Measurements from ENCODE around the gene KRT32. TPM values are rescaled to one million over a fixed set of nuclear protein-coding genes. Genes with fewer than 3 reads are reported as not detected.

KRT32 gene
- total RNA-seq, 1 experiment from 2014 or later: not detected

- Histone ChIP-seq H3K4me1 (replicated peaks) (peaks cover 28% of the 10 kb centered on the region), H3K27me3 (replicated peaks) (no peaks in the 10 kb centered on the region), H3K27ac (no peak overlapping the region), H3K4me3 (no peak overlapping the region), H3K9me3 (replicated peaks) (no peaks in the 10 kb centered on the region), H3K36me3 (no peaks in the 10 kb centered on the region)
- no peak for DNase-seq (ENCODE audit: low read depth in 1 of 2, low spot score in 2 of 2)
Measured at GRCh38 chr17:41420134-41420533, 47.1 kb downstream of the KRT32 start.

GRCh38 chr17:41419716-41420115 is 47.5 kb downstream of the KRT32 start:
- Histone ChIP-seq H3K4me3 (no peak overlapping the region), H3K36me3 (no peaks in the 10 kb centered on the region), H3K27me3 (replicated peaks) (no peaks in the 10 kb centered on the region), H3K4me1 (replicated peaks) (peaks cover 32% of the 10 kb centered on the region), H3K27ac (no peak overlapping the region), H3K9me3 (replicated peaks) (no peaks in the 10 kb centered on the region)
- DNase-seq (ENCODE audit: low read depth in 1 of 2, low spot score in 2 of 2): no peak

DNA sequence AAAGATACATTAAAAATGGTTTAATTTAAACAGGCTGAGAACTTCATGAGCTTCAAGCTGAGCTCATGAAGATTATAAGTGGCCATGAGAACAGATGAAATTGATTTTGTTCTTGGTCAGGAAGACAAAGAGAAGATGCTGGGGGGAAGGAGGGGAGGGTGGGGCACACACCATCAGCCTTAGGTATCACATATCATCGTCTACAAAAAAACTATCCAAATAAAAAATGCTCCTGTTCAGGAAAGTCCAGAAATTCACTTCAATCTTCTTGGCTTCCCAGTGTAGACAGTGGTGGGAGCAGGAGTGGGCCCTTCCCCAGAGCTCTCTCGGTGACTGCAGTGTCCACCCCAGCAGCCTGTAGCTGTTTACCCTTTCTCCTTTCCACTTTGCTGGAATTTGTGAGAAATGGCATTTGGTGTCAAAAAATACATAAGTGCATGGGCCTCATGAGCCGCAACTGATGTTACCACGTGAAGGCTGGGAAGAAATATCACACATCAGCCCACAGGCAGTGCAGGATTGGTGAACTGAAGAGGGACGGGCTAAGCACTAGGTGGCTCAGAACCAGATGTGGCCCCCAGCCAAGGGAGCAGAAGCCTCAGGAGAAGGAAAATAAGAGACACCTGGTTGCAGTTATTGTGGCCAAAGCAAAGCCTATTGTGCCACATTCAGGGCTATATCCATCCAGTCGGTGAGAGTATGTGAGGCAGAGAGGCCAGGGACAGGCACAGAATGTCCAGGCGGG is 48.9 kb downstream of the KRT32 start:
- H3K27ac ChIP-seq: no peak overlapping the region
- no peaks in the 10 kb centered on the region for H3K27me3 ChIP-seq (replicated peaks)
- no peaks in the 10 kb centered on the region for H3K9me3 ChIP-seq (replicated peaks)
- no peak for DNase-seq (ENCODE audit: low read depth in 1 of 2, low spot score in 2 of 2)
- peaks cover 47% of the 10 kb centered on the region for H3K4me1 ChIP-seq (replicated peaks)
- no peak overlapping the region for H3K4me3 ChIP-seq
- no peaks in the 10 kb centered on the region for H3K36me3 ChIP-seq

DNA sequence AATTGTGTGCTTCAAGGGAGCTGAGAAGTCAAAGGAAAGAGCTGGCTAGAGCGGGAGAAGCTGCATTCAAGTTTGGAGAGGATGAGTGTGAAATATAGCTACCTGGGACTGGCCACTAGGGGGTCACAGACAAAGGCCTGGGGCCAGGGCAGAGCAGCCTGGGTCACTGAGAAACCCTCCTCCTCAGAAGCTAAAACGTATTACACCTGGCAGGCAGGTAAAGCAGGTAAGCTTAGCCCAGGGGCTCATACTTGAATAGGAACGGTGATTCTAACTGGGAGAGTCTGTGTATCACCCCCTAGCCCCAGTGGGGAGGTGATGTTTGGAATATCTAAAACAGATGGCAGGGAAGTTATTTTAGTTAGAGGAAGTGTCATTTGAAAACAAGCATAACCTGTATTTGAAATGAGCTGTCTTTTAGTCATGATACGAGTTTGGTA is 49.6 kb downstream of the KRT32 start:
- DNase-seq (ENCODE audit: low read depth in 1 of 2, low spot score in 2 of 2): peak in 1 of 2 experiments; percentile 11
- H3K4me1 ChIP-seq (replicated peaks): peaks cover 50% of the 10 kb centered on the region

DNA sequence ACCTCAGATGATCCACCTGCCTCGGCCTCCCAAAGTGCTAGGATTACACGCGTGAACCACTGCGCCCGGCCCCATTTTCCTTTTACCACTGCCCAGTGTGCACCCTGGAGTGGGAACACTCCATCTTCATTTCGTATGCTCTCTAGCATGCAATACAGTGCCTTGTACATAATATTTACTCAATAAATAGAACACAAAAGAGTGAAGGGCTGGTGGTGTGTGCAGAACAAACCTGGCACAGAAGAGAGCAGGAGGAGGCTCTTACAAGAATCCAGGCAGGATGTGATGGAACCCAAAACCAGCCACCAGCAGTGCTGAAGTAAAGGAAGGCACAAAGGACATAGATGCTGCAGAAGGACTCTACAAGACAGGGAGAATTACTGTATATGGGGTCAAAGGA is 50.1 kb downstream of the KRT32 start:
- Histone ChIP-seq H3K9me3 (replicated peaks) (no peaks in the 10 kb centered on the region), H3K36me3 (no peaks in the 10 kb centered on the region), H3K4me1 (replicated peaks) (peaks cover 50% of the 10 kb centered on the region), H3K4me3 (no peak overlapping the region), H3K27ac (peak overlapping the region; percentile 58), H3K27me3 (replicated peaks) (no peaks in the 10 kb centered on the region)
- peak in 1 of 2 experiments; percentile 9 for DNase-seq (ENCODE audit: low read depth in 1 of 2, low spot score in 2 of 2)

More for the DNA sequence above, 49.6 kb downstream of the KRT32 start:
- Histone ChIP-seq H3K4me3 (no peak overlapping the region), H3K27me3 (replicated peaks) (no peaks in the 10 kb centered on the region), H3K36me3 (no peaks in the 10 kb centered on the region), H3K27ac (no peak overlapping the region), H3K9me3 (replicated peaks) (no peaks in the 10 kb centered on the region)

DNA sequence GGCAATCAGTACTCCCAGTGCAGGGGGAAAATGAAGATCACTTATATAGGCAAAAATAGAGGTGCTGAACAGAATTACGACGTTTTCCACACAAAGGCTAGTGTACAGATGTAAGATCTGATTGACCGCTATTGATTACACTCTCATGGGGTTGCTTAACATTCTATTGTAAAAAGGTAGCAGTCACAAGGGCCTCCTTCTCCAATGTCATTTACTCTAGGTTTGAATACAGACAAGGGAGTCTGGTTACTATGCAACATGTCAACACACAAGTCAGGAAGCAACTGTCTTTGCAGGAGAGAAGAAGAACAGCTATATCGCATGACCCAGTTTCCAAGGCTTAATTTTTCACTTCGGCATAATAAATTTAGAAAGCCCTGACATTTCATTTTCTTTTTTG is 50.7 kb downstream of the KRT32 start:
- H3K27me3 ChIP-seq (replicated peaks): no peaks in the 10 kb centered on the region
- no peak for DNase-seq (ENCODE audit: low read depth in 1 of 2, low spot score in 2 of 2)
- H3K36me3 ChIP-seq: no peaks in the 10 kb centered on the region
- H3K4me3 ChIP-seq: no peak overlapping the region
- peaks cover 50% of the 10 kb centered on the region for H3K4me1 ChIP-seq (replicated peaks)
- peak overlapping the region; percentile 58 for H3K27ac ChIP-seq
- H3K9me3 ChIP-seq (replicated peaks): no peaks in the 10 kb centered on the region

- H3K4me3 ChIP-seq: no peak overlapping the region
- H3K36me3 ChIP-seq: no peaks in the 10 kb centered on the region
- no peaks in the 10 kb centered on the region for H3K9me3 ChIP-seq (replicated peaks)
- peak; percentile 52 to 70 for DNase-seq (ENCODE audit: low read depth in 1 of 2, low spot score in 2 of 2)
- H3K27me3 ChIP-seq (replicated peaks): no peaks in the 10 kb centered on the region
- H3K27ac ChIP-seq: peak overlapping the region; percentile 58
- peaks cover 50% of the 10 kb centered on the region for H3K4me1 ChIP-seq (replicated peaks)
Measured at GRCh38 chr17:41415833-41416335, 51.3 kb downstream of the KRT32 start.

DNA sequence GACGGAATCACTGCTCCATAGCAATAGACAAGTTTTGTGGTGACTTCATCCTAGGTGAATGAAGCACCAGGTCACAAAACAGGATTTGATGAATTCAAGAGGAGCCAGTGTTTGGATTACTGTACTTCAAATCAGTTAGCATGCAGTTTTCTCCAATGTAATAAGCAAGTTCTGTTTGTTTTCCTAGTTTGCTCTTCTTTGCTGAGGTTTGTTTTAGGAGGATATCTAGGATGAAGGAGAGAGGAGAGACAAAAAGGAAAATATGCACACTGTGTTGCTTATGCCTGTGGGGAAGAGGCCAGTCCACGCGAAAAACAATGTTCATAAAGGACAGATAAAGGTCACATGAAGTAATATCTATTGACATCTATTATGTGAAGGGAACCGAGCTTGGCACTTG is 51.8 kb downstream of the KRT32 start:
- no peaks in the 10 kb centered on the region for H3K27me3 ChIP-seq (replicated peaks)
- DNase-seq (ENCODE audit: low read depth in 1 of 2, low spot score in 2 of 2): peak in 1 of 2 experiments; percentile 63
- H3K4me3 ChIP-seq: no peak overlapping the region
- H3K27ac ChIP-seq: peak overlapping the region; percentile 58
- H3K36me3 ChIP-seq: no peaks in the 10 kb centered on the region
- peaks cover 50% of the 10 kb centered on the region for H3K4me1 ChIP-seq (replicated peaks)
- no peaks in the 10 kb centered on the region for H3K9me3 ChIP-seq (replicated peaks)

DNA sequence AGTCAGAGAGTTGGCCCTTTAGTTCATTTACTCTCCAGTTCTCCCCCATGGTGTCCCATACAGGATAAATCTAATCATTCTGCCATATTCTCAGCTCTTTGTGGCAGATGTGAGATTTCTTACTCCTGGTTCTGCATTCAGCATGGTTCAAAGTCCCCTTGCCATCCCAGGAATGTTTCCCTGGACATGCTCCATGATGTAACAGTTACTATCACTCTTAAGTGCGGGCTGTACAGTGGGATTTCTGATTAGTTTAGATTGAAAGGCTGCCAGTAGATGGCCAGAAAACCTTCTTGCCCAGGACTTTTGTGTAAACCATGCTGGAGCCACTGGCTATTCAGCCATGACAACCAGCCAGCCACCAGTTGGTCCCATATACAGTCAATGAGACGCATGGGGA is 53.2 kb downstream of the KRT32 start:
- no peaks in the 10 kb centered on the region for H3K9me3 ChIP-seq (replicated peaks)
- no peak overlapping the region for H3K27ac ChIP-seq
- H3K36me3 ChIP-seq: no peaks in the 10 kb centered on the region
- no peak for DNase-seq (ENCODE audit: low read depth in 1 of 2, low spot score in 2 of 2)
- peaks cover 50% of the 10 kb centered on the region for H3K4me1 ChIP-seq (replicated peaks)
- no peaks in the 10 kb centered on the region for H3K27me3 ChIP-seq (replicated peaks)
- H3K4me3 ChIP-seq: no peak overlapping the region

DNA sequence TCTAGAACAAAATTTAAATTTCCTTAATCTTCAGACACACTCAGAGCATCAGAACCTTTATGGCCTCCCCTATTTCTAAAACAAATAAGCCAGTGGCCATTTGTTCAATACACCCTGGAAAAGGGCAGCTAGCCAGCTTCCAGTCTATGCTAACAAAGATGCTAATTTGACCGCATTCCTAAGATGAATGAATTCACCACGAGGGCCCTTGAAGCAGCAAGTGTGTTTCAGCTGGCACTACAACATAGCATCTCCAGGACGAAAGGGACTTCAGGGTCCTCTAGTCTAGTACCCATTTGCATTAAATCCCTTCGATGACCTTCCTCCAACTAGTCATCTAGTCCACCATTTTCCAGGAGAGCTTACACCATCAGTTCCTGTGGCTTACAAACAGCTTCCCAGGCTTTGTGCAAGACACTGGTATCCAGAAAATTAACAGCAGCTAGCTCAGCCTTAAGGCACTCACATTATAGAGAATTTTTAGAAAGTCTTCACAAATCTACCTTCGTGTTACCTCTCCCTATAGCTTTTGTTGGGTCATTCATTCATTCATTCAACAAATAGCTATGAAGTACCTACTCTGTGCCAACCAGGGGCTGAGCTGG is 53.7 kb downstream of the KRT32 start:
- peak in 1 of 2 experiments; percentile 35 for DNase-seq (ENCODE audit: low read depth in 1 of 2, low spot score in 2 of 2)
- Histone ChIP-seq H3K9me3 (replicated peaks) (no peaks in the 10 kb centered on the region), H3K4me3 (no peak overlapping the region), H3K27ac (no peak overlapping the region), H3K4me1 (replicated peaks) (peaks cover 50% of the 10 kb centered on the region), H3K27me3 (replicated peaks) (no peaks in the 10 kb centered on the region), H3K36me3 (no peaks in the 10 kb centered on the region)

GRCh38 chr17:41411072-41411840 is 55.9 kb downstream of the KRT32 start:
- Histone ChIP-seq H3K36me3 (no peaks in the 10 kb centered on the region), H3K9me3 (replicated peaks) (no peaks in the 10 kb centered on the region), H3K4me3 (no peak overlapping the region), H3K4me1 (replicated peaks) (peaks cover 33% of the 10 kb centered on the region), H3K27me3 (replicated peaks) (no peaks in the 10 kb centered on the region), H3K27ac (no peak overlapping the region)
- DNase-seq (ENCODE audit: low read depth in 1 of 2, low spot score in 2 of 2): no peak
